H1 (cell line): Measurements from ENCODE around the gene KLF12. TPM values are rescaled to one million over a fixed set of nuclear protein-coding genes. Genes with fewer than 3 reads are reported as not detected.

Experiments used
- CTCF ChIA-PET: fragments of 300-600 bp; sonication (Branson Sonifier 250); formaldehyde crosslinking; loops from one replicate; lab custom pipeline; 2021; ENCODE audit not compliant: partially characterized antibody; lab: Charles Lee
- POLR2A ChIA-PET: fragments of 300-600 bp; sonication (Branson Sonifier 250); formaldehyde crosslinking; loops from one replicate; lab custom pipeline; 2021; ENCODE audit warnings: inconsistent platforms; ENCODE audit not compliant: partially characterized antibody; lab: Charles Lee
- DNase-seq, 2 experiments: peaks; one replicate each; pipeline versions ENCODE4 v3.0.0 to v3.0.0-alpha.2; 2010 to 2022; ENCODE audit warnings: low spot score in 2 of 2, low read depth in 1 of 2, mixed read lengths in 1 of 2
- FAIRE-seq: peaks from 2 replicates; lab custom pipeline; 2011; peaks lifted over from hg19 to GRCh38; lab: Jason Lieb, UNC
- H2AFZ ChIP-seq: 2 replicates; pipeline ENCODE4 v1.8.1; 2012; ENCODE audit warnings: low read length, inconsistent platforms
- H2AK5ac ChIP-seq: 2 replicates; pipeline ENCODE4 v1.6.1; 2013; ENCODE audit warnings: low read depth, low read length
- H2BK120ac ChIP-seq: replicated peaks from 2 replicates; pipeline ENCODE3; 2013; ENCODE audit warnings: low read depth, low read length, inconsistent platforms
- H2BK12ac ChIP-seq: 2 replicates; pipeline ENCODE4 v1.6.1; 2013; ENCODE audit warnings: low read depth, low read length
- H2BK15ac ChIP-seq: 2 replicates; pipeline ENCODE4 v1.6.1; 2013; ENCODE audit warnings: low read length
- H2BK20ac ChIP-seq: 2 replicates; pipeline ENCODE4 v1.6.1; 2013; ENCODE audit warnings: low read length
- H2BK5ac ChIP-seq: 2 replicates; pipeline ENCODE4 v1.6.1; 2013; ENCODE audit warnings: low read depth, low read length
- H3K14ac ChIP-seq: 2 replicates; pipeline ENCODE4 v1.6.1; 2013; ENCODE audit warnings: inconsistent platforms; ENCODE audit not compliant: insufficient read length
- H3K18ac ChIP-seq: 2 replicates; pipeline ENCODE4 v1.6.1; 2013; ENCODE audit warnings: low read length; ENCODE audit errors: extremely low read depth
- H3K23ac ChIP-seq: 2 replicates; pipeline ENCODE4 v1.6.1; 2013; ENCODE audit warnings: inconsistent platforms; ENCODE audit not compliant: insufficient read length
- H3K23me2 ChIP-seq: 2 replicates; pipeline ENCODE4 v1.6.1; 2013; ENCODE audit warnings: low read depth, low read length
- H3K27ac ChIP-seq: 2 replicates; pipeline ENCODE4 v1.6.1; 2011; ENCODE audit warnings: low read depth, low read length, inconsistent platforms
- H3K27me3 ChIP-seq, 4 experiments: replicated peaks in 1 of 4; 1 replicate in 1 of 4; 2 replicates in 3 of 4; pipeline versions ENCODE4 v1.6.1 to v1.8.1; 2011 to 2013; ENCODE audit warnings: low read length in 3 of 4, mild to moderate bottlenecking in 3 of 4, inconsistent platforms in 2 of 4, mixed read lengths in 2 of 4, moderate library complexity in 1 of 4; ENCODE audit not compliant: control insufficient read depth in 3 of 4, insufficient read depth in 3 of 4; ENCODE audit errors: extremely low read depth in 1 of 4
- H3K36me3 ChIP-seq, 4 experiments: 2 replicates each; pipeline versions ENCODE4 v1.6.1 to v1.8.1; 2011 to 2013; ENCODE audit warnings: mild to moderate bottlenecking in 4 of 4, low read length in 3 of 4, moderate library complexity in 2 of 4, control low read depth in 1 of 4, inconsistent platforms in 1 of 4; ENCODE audit not compliant: insufficient read depth in 4 of 4, control insufficient read depth in 2 of 4
- H3K4ac ChIP-seq: replicated peaks from 2 replicates; pipeline ENCODE3; 2013; ENCODE audit warnings: low read length, low read depth, mixed read lengths, inconsistent platforms; ENCODE audit not compliant: insufficient read length
- H3K4me1 ChIP-seq, 4 experiments: replicated peaks in 1 of 4; 1 replicate in 1 of 4; 2 replicates in 3 of 4; pipeline versions ENCODE4 v1.6.1 to v1.8.1; 2011 to 2013; ENCODE audit warnings: low read length in 3 of 4, inconsistent platforms in 2 of 4, mixed read lengths in 1 of 4; ENCODE audit not compliant: insufficient read depth in 4 of 4, control insufficient read depth in 3 of 4
- H3K4me2 ChIP-seq, 2 experiments: 2 replicates each; pipeline versions ENCODE4 v1.6.1 to v1.8.1; 2011 to 2013; ENCODE audit warnings: low read depth in 2 of 2, low read length in 2 of 2, control low read depth in 1 of 2, inconsistent platforms in 1 of 2, mild to moderate bottlenecking in 1 of 2; ENCODE audit not compliant: insufficient read depth in 1 of 2
- H3K4me3 ChIP-seq, 4 experiments: fragments of 200-600, 300-600 bp in 1 of 4; sonication (generic), shearing (Covaris generic), sonication (Bioruptor Twin) in 1 of 4; 2 replicates each; pipeline versions ENCODE4 v1.5.1 to v1.8.1; 2011 to 2016; ENCODE audit warnings: low read length in 4 of 4, low read depth in 3 of 4, control low read depth in 2 of 4, inconsistent platforms in 2 of 4, mild to moderate bottlenecking in 2 of 4, mixed read lengths in 1 of 4, moderate library complexity in 1 of 4; ENCODE audit not compliant: insufficient read depth in 2 of 4; ENCODE audit errors: extremely low read depth in 1 of 4
- H3K56ac ChIP-seq: replicated peaks from 2 replicates; pipeline ENCODE3; 2013; ENCODE audit warnings: low read depth, mild to moderate bottlenecking, mixed read lengths, low read length, inconsistent platforms; ENCODE audit not compliant: insufficient read length
- H3K79me1 ChIP-seq: 2 replicates; pipeline ENCODE4 v1.6.1; 2013; ENCODE audit warnings: low read depth, low read length, control low read depth
- H3K79me2 ChIP-seq, 2 experiments: 2 replicates each; pipeline versions ENCODE4 v1.6.1 to v1.8.1; 2012 to 2013; ENCODE audit warnings: low read length in 2 of 2, mild to moderate bottlenecking in 2 of 2, inconsistent platforms in 1 of 2; ENCODE audit not compliant: insufficient read depth in 2 of 2, control insufficient read depth in 1 of 2
- H3K9ac ChIP-seq, 4 experiments: replicated peaks in 1 of 4; 1 replicate in 1 of 4; 2 replicates in 3 of 4; pipeline versions ENCODE4 v1.6.1 to v1.8.1; 2011 to 2013; ENCODE audit warnings: low read depth in 3 of 4, low read length in 3 of 4, control low read depth in 2 of 4, mild to moderate bottlenecking in 2 of 4, moderate library complexity in 2 of 4, inconsistent platforms in 1 of 4; ENCODE audit errors: extremely low read depth in 1 of 4
- H3K9me3 ChIP-seq, 2 experiments: 2 replicates each; pipeline versions ENCODE4 v1.6.1 to v1.8.1; 2012 to 2013; ENCODE audit warnings: mild to moderate bottlenecking in 2 of 2, moderate library complexity in 2 of 2, control low read depth in 1 of 2, inconsistent platforms in 1 of 2, low read depth in 1 of 2, low read length in 1 of 2, mixed read lengths in 1 of 2; ENCODE audit not compliant: insufficient read depth in 2 of 2
- H4K20me1 ChIP-seq, 2 experiments: replicated peaks in 1 of 2; 2 replicates each; pipeline versions ENCODE3 to v1.8.1; 2011 to 2013; ENCODE audit warnings: inconsistent platforms in 2 of 2, low read length in 2 of 2, mild to moderate bottlenecking in 1 of 2; ENCODE audit not compliant: insufficient read depth in 2 of 2, control insufficient read depth in 1 of 2
- H4K5ac ChIP-seq: 2 replicates; pipeline ENCODE4 v1.6.1; 2013; ENCODE audit warnings: low read length, low read depth, mixed read lengths, inconsistent platforms; ENCODE audit not compliant: insufficient read length
- H4K8ac ChIP-seq: 2 replicates; pipeline ENCODE4 v1.8.0; 2013; ENCODE audit warnings: mild to moderate bottlenecking, moderate library complexity, low read length, inconsistent platforms; ENCODE audit not compliant: insufficient read depth; ENCODE audit errors: extremely low read depth
- H4K91ac ChIP-seq: replicated peaks from 2 replicates; pipeline ENCODE3; 2013; ENCODE audit warnings: low read length, mixed read lengths, inconsistent platforms; ENCODE audit not compliant: insufficient read length
- EP300 ChIP-seq, 2 experiments: IDR thresholded peaks; 1 replicate in 1 of 2; 2 replicates in 1 of 2; pipeline ENCODE4 v1.6.1; 2011 to 2012; ENCODE audit warnings: low read depth in 2 of 2, low read length in 2 of 2, mild to moderate bottlenecking in 2 of 2, borderline replicate concordance in 1 of 2, inconsistent platforms in 1 of 2, moderate library complexity in 1 of 2
- SP1 ChIP-seq: IDR thresholded peaks from 2 replicates; pipeline ENCODE4 v1.6.1; 2011; ENCODE audit warnings: low read depth, low read length
- SUZ12 ChIP-seq: fragments of 200-600 bp; sonication (generic); IDR thresholded peaks from 2 replicates; pipeline ENCODE4 v1.6.1; 2012; ENCODE audit warnings: mild to moderate bottlenecking, inconsistent platforms, low read length, moderate library complexity, mixed read lengths
- TAF1 ChIP-seq: IDR thresholded peaks from 2 replicates; pipeline ENCODE4 v1.6.1; 2011; ENCODE audit warnings: mild to moderate bottlenecking, low read depth, low read length
- TCF12 ChIP-seq: IDR thresholded peaks from 2 replicates; pipeline ENCODE4 v1.6.1; 2011; ENCODE audit warnings: low read depth, mild to moderate bottlenecking, low read length
- WGBS, 2 experiments: shearing (Covaris generic) in 1 of 2; methylation state at CpG; one replicate each; pipeline versions ENCODE4 v1.1.6 to v1.1.7; 2013 to 2015; ENCODE audit warnings: low lambda C conversion rate in 2 of 2, mixed read lengths in 2 of 2, inconsistent platforms in 1 of 2, low coverage in 1 of 2, missing lambda C conversion rate in 1 of 2; ENCODE audit not compliant: insufficient replicate concordance in 2 of 2, insufficient coverage in 1 of 2, insufficient read length in 1 of 2; ENCODE audit errors: extremely low coverage in 1 of 2, missing lambda C conversion rate in 1 of 2; 5-methylcytosine and 5-hydroxymethylcytosine counted together
- polyA plus RNA-seq, 7 experiments: library from polyadenylated mRNA; depleted of rRNA in 3 of 7; stranded (reverse) in 5 of 7; unstranded in 2 of 7; fragments of >200 nt in 5 of 7; fragments of 200-250 nt in 2 of 7; gene quantifications; 1 replicate in 5 of 7; 2 replicates in 1 of 7; 4 replicates in 1 of 7; pipeline versions ENCODE4 v1.2.1 to v1.2.3, GENCODE V29; 2011 to 2013; ENCODE audit warnings: missing spikeins in 2 of 7, mixed read lengths in 2 of 7
- total RNA-seq: library from RNA; stranded (reverse); fragmentation: NEBNext Ultra II Directional; extraction: Animal tissue kit (Norgen Biotek cat#: 25700); gene quantifications from 2 replicates; pipeline ENCODE4 v1.2.1, GENCODE V29; 2021

Gene KLF12
- total and polyA plus RNA-seq, 2 of the 8 experiments (the other 6 are each of a cell fraction or from before 2014, with no cell fraction given): 6.6 to 12.1 TPM

- no peaks in the 10 kb centered on the region; the same call in 1 of the 2 replicates for H3K23me2 ChIP-seq
- H2BK20ac ChIP-seq: no peak overlapping the region
- ChIA-PET CTCF (no interaction called here), POLR2A (no interaction called here)
- no peak overlapping the region for H2BK5ac ChIP-seq
- no peak overlapping the region for H3K27ac ChIP-seq
- H3K4me3 ChIP-seq: no peak overlapping the region
- 91% methylated on average over 3 of the region's 3 CpGs; no CpG with 5 or more reads in 1 of the 2 experiments for WGBS, 2 experiments
- H3K9me3 ChIP-seq: no peaks in the 10 kb centered on the region
- no peaks in the 10 kb centered on the region for H3K4me1 ChIP-seq
- no peak for DNase-seq
- no peaks in the 10 kb centered on the region for H3K79me2 ChIP-seq
- H3K4me2 ChIP-seq: no peak overlapping the region
- no peaks in the 10 kb centered on the region for H3K79me1 ChIP-seq
- no peaks in the 10 kb centered on the region for H4K20me1 ChIP-seq
- no peak overlapping the region for H3K18ac ChIP-seq
- no peak overlapping the region for H4K8ac ChIP-seq
- FAIRE-seq: no peak
- no peak overlapping the region for H3K23ac ChIP-seq
- no peak overlapping the region for H3K4ac ChIP-seq
- no peak overlapping the region for H2AK5ac ChIP-seq
- TF ChIP-seq SP1: no peak
- TF ChIP-seq TCF12: no peak
- no peak for TF ChIP-seq SUZ12
- no peak for TF ChIP-seq EP300 (IDR thresholded peaks at IDR 0.05; ENCODE audit: borderline replicate concordance in 1 of 2, low read depth in 2 of 2, low read length in 2 of 2)
- no peak for TF ChIP-seq TAF1
- no peaks in the 10 kb centered on the region for H3K27me3 ChIP-seq
- no peak overlapping the region for H2BK120ac ChIP-seq
- no peak overlapping the region for H2AFZ ChIP-seq
- H3K9ac ChIP-seq: no peak overlapping the region
- H3K36me3 ChIP-seq: no peaks in the 10 kb centered on the region
- no peak overlapping the region for H2BK12ac ChIP-seq
- no peak overlapping the region for H4K5ac ChIP-seq
- H2BK15ac ChIP-seq: no peak overlapping the region
- no peak overlapping the region for H4K91ac ChIP-seq
- H3K14ac ChIP-seq: no peak overlapping the region
- H3K56ac ChIP-seq: no peak overlapping the region
Measured at GRCh38 chr13:74144269-74144668, 10.1 kb upstream of the KLF12 start.
